Fibroblast of skin of back (primary cell): Measurements from ENCODE around the gene SMIM1.

Source experiments
- DNase-seq: peaks from one replicate; pipeline ENCODE4 v3.0.0-alpha.2; 2013

Gene SMIM1

DNA sequence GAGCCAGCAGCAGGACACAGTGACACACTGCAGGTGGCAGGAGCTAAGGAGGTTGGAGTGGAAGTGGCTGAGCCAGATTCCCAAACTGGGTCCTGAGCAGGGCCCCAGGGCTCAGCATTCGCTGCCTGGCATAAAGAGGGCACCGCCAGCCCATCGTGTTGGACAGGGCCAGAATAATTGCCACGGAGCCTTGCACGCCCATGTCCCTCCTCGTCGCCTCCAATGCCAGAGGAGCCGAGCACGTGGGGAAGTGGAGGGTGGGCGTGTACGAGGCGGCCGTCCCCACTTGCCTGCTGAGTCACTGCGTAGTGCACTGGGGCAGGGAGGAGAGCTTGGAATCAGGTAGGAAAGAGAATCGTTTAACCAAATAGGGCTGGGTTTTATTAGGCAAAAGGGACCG lies 49.9 kb downstream of the SMIM1 start:
- DNase-seq = no peak

DNA sequence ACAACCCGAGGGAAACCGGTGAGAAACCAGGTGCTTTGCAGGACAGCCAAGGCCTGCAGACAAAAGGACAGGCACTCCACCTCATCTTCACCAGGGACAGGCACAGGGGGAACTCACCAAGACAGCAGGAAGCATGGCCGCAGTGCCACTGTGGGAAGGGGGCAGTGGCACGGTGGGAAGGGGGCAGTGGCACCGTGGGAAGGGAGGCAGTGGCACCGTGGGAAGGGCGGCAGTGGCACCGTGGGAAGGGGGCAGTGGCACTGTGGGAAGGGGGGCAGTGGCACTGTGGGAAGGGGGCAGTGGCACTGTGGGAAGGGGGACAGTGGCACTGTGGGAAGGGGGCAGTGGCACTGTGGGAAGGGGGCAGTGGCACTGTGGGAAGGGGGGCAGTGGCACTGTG lies 52.1 kb downstream of the SMIM1 start:
- no peak for DNase-seq

DNA sequence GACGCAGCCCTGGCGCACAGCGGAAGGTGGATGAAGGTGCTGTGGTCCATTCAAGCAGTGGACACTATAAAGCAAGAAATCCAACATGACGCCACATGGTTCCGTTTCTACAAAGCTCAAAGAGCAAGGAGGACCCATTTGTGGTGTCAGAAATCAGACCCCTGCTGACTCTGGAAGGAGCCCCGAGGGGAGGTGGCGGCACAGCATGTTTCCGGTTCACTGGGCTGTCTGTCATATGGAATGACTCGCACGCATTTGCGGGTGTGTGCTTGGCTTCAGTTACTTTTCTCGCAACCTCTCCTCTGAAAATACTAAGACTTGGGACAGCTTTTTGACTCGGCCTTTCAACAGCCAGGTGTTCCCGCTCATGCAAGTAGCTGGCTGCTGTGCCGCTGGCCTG lies 52.8 kb downstream of the SMIM1 start:
- DNase-seq = no peak
